ENCODE results near the gene DTX3.
A peak's percentile ranks its signal among the peaks of the same experiment; 100 is the strongest.
"Not testable (repeated sequence)": the region's sequence is repeated elsewhere in the genome, so short reads cannot be mapped to it uniquely, and the experiment has no call there.

The DTX3 gene

GRCh38 chr12:57631566-57632072 lies 27.0 kb downstream of the DTX3 start:
- peaks cover 0 to 2% of the 10 kb centered on the region in 2 donors for H3K4me1 ChIP-seq (ENCODE audit: control insufficient read depth in 2 of 2, insufficient read depth in 2 of 2, low read length in 2 of 2)
- H3K27ac ChIP-seq (ENCODE audit: low read depth in 2 of 2, low read length in 2 of 2), result no peak overlapping the region
- H3K27me3 ChIP-seq (ENCODE audit: control insufficient read depth in 2 of 2, insufficient read depth in 2 of 2, low read length in 2 of 2), result peaks cover 36 to 39% of the 10 kb centered on the region in 2 donors
- H3K9ac ChIP-seq (ENCODE audit: low read depth in 1 of 2, low read length in 2 of 2), result no peak overlapping the region
- no peaks in the 10 kb centered on the region for H3K9me3 ChIP-seq (ENCODE audit: control insufficient read depth in 2 of 2, low read length in 2 of 2)
- H3K4me3 ChIP-seq (ENCODE audit: low read length in 2 of 2), result no peak overlapping the region
- H3K36me3 ChIP-seq (ENCODE audit: control insufficient read depth in 2 of 2, insufficient read depth in 2 of 2, low read length in 2 of 2), result no peaks in the 10 kb centered on the region

GRCh38 chr12:57632073-57632957 lies 27.7 kb downstream of the DTX3 start:
- peak overlapping the region; percentile 34 to 37 for H3K4me3 ChIP-seq (ENCODE audit: low read length in 2 of 2)
- H3K4me1 ChIP-seq (ENCODE audit: control insufficient read depth in 2 of 2, insufficient read depth in 2 of 2, low read length in 2 of 2), result peaks cover 0 to 2% of the 10 kb centered on the region in 2 donors
- H3K9ac ChIP-seq (ENCODE audit: low read depth in 1 of 2, low read length in 2 of 2), result peak overlapping the region in 1 of 2 donors; percentile 50
- H3K9me3 ChIP-seq (ENCODE audit: control insufficient read depth in 2 of 2, low read length in 2 of 2), result no peaks in the 10 kb centered on the region
- H3K27ac ChIP-seq (ENCODE audit: low read depth in 2 of 2, low read length in 2 of 2), result no peak overlapping the region
- peaks cover 36% of the 10 kb centered on the region in 2 donors for H3K27me3 ChIP-seq (ENCODE audit: control insufficient read depth in 2 of 2, insufficient read depth in 2 of 2, low read length in 2 of 2)
- no peaks in the 10 kb centered on the region for H3K36me3 ChIP-seq (ENCODE audit: control insufficient read depth in 2 of 2, insufficient read depth in 2 of 2, low read length in 2 of 2)

- H3K9ac ChIP-seq (ENCODE audit: low read depth in 1 of 2, low read length in 2 of 2), result peak within 1 kb of the TSS in 1 of 2 donors; percentile 50
- H3K27ac ChIP-seq (ENCODE audit: low read depth in 2 of 2, low read length in 2 of 2), result no peak within 1 kb of the TSS
- H3K36me3 ChIP-seq (ENCODE audit: control insufficient read depth in 2 of 2, insufficient read depth in 2 of 2, low read length in 2 of 2), result no peaks in the 10 kb centered on the region
- H3K4me3 ChIP-seq (ENCODE audit: low read length in 2 of 2), result peak within 1 kb of the TSS; percentile 34 to 37
- H3K4me1 ChIP-seq (ENCODE audit: control insufficient read depth in 2 of 2, insufficient read depth in 2 of 2, low read length in 2 of 2), result peaks cover 0 to 2% of the 10 kb centered on the region in 2 donors
- no peaks in the 10 kb centered on the region for H3K9me3 ChIP-seq (ENCODE audit: control insufficient read depth in 2 of 2, low read length in 2 of 2)
- peaks cover 31% of the 10 kb centered on the region in 2 donors for H3K27me3 ChIP-seq (ENCODE audit: control insufficient read depth in 2 of 2, insufficient read depth in 2 of 2, low read length in 2 of 2)
Measured at GRCh38 chr12:57632958-57633840, 28.6 kb downstream of the DTX3 start, which contains the start of gene B4GALNT1. TSS of gene B4GALNT1 (minus strand) at chr12:57633201. CDS start at chr12:57632132, 1,069 bp downstream.

- not testable (repeated sequence) for H3K4me3 ChIP-seq (ENCODE audit: low read length in 2 of 2); H3K4me1 ChIP-seq (ENCODE audit: control insufficient read depth in 2 of 2, insufficient read depth in 2 of 2, low read length in 2 of 2); H3K36me3 ChIP-seq (ENCODE audit: control insufficient read depth in 2 of 2, insufficient read depth in 2 of 2, low read length in 2 of 2); H3K27ac ChIP-seq (ENCODE audit: low read depth in 2 of 2, low read length in 2 of 2); H3K9me3 ChIP-seq (ENCODE audit: control insufficient read depth in 2 of 2, low read length in 2 of 2); H3K9ac ChIP-seq (ENCODE audit: low read depth in 1 of 2, low read length in 2 of 2)
- H3K27me3 ChIP-seq (ENCODE audit: control insufficient read depth in 2 of 2, insufficient read depth in 2 of 2, low read length in 2 of 2), result peaks cover 13 to 17% of the 10 kb centered on the region in 2 donors
Measured at GRCh38 chr12:57636731-57637130, 32.1 kb downstream of the DTX3 start.

- Histone ChIP-seq H3K27ac (ENCODE audit: low read depth in 2 of 2, low read length in 2 of 2) (no peak overlapping the region), H3K36me3 (ENCODE audit: control insufficient read depth in 2 of 2, insufficient read depth in 2 of 2, low read length in 2 of 2) (no peaks in the 10 kb centered on the region), H3K4me1 (ENCODE audit: control insufficient read depth in 2 of 2, insufficient read depth in 2 of 2, low read length in 2 of 2) (no peaks in the 10 kb centered on the region), H3K27me3 (ENCODE audit: control insufficient read depth in 2 of 2, insufficient read depth in 2 of 2, low read length in 2 of 2) (peaks cover 9 to 10% of the 10 kb centered on the region in 2 donors), H3K9ac (ENCODE audit: low read depth in 1 of 2, low read length in 2 of 2) (no peak overlapping the region), H3K4me3 (ENCODE audit: low read length in 2 of 2) (no peak overlapping the region), H3K9me3 (ENCODE audit: control insufficient read depth in 2 of 2, low read length in 2 of 2) (no peaks in the 10 kb centered on the region)
Measured at GRCh38 chr12:57637364-57637763, 32.7 kb downstream of the DTX3 start.

GRCh38 chr12:57638096-57638495 lies 33.5 kb downstream of the DTX3 start:
- H3K9me3 ChIP-seq (ENCODE audit: control insufficient read depth in 2 of 2, low read length in 2 of 2), result no peaks in the 10 kb centered on the region
- H3K4me3 ChIP-seq (ENCODE audit: low read length in 2 of 2), result no peak overlapping the region
- H3K27me3 ChIP-seq (ENCODE audit: control insufficient read depth in 2 of 2, insufficient read depth in 2 of 2, low read length in 2 of 2), result peaks cover 9 to 10% of the 10 kb centered on the region in 2 donors
- no peaks in the 10 kb centered on the region for H3K36me3 ChIP-seq (ENCODE audit: control insufficient read depth in 2 of 2, insufficient read depth in 2 of 2, low read length in 2 of 2)
- no peak overlapping the region for H3K27ac ChIP-seq (ENCODE audit: low read depth in 2 of 2, low read length in 2 of 2)
- no peak overlapping the region for H3K9ac ChIP-seq (ENCODE audit: low read depth in 1 of 2, low read length in 2 of 2)
- H3K4me1 ChIP-seq (ENCODE audit: control insufficient read depth in 2 of 2, insufficient read depth in 2 of 2, low read length in 2 of 2), result no peaks in the 10 kb centered on the region

- no peak overlapping the region for H3K4me3 ChIP-seq (ENCODE audit: low read length in 2 of 2)
- no peak overlapping the region for H3K27ac ChIP-seq (ENCODE audit: low read depth in 2 of 2, low read length in 2 of 2)
- H3K27me3 ChIP-seq (ENCODE audit: control insufficient read depth in 2 of 2, insufficient read depth in 2 of 2, low read length in 2 of 2), result peaks cover 6 to 10% of the 10 kb centered on the region in 2 donors
Measured at GRCh38 chr12:57640175-57641042, 35.8 kb downstream of the DTX3 start.

GRCh38 chr12:57641699-57642442 lies 37.2 kb downstream of the DTX3 start:
- Histone ChIP-seq H3K4me1 (ENCODE audit: control insufficient read depth in 2 of 2, insufficient read depth in 2 of 2, low read length in 2 of 2) (no peaks in the 10 kb centered on the region), H3K4me3 (ENCODE audit: low read length in 2 of 2) (no peak overlapping the region), H3K27me3 (ENCODE audit: control insufficient read depth in 2 of 2, insufficient read depth in 2 of 2, low read length in 2 of 2) (peaks cover 6 to 10% of the 10 kb centered on the region in 2 donors), H3K27ac (ENCODE audit: low read depth in 2 of 2, low read length in 2 of 2) (no peak overlapping the region), H3K9ac (ENCODE audit: low read depth in 1 of 2, low read length in 2 of 2) (no peak overlapping the region), H3K36me3 (ENCODE audit: control insufficient read depth in 2 of 2, insufficient read depth in 2 of 2, low read length in 2 of 2) (no peaks in the 10 kb centered on the region), H3K9me3 (ENCODE audit: control insufficient read depth in 2 of 2, low read length in 2 of 2) (no peaks in the 10 kb centered on the region)

More at GRCh38 chr12:57640175-57641042, 35.8 kb downstream of the DTX3 start:
- Histone ChIP-seq H3K9ac (ENCODE audit: low read depth in 1 of 2, low read length in 2 of 2) (no peak overlapping the region), H3K9me3 (ENCODE audit: control insufficient read depth in 2 of 2, low read length in 2 of 2) (no peaks in the 10 kb centered on the region), H3K4me1 (ENCODE audit: control insufficient read depth in 2 of 2, insufficient read depth in 2 of 2, low read length in 2 of 2) (no peaks in the 10 kb centered on the region), H3K36me3 (ENCODE audit: control insufficient read depth in 2 of 2, insufficient read depth in 2 of 2, low read length in 2 of 2) (no peaks in the 10 kb centered on the region)

All from mucosa of rectum (tissue), 2 donors.